ENCODE measurements around the gene FAM53C.
A peak's percentile ranks its signal among the peaks of the same experiment; 100 is the strongest.

DNA sequence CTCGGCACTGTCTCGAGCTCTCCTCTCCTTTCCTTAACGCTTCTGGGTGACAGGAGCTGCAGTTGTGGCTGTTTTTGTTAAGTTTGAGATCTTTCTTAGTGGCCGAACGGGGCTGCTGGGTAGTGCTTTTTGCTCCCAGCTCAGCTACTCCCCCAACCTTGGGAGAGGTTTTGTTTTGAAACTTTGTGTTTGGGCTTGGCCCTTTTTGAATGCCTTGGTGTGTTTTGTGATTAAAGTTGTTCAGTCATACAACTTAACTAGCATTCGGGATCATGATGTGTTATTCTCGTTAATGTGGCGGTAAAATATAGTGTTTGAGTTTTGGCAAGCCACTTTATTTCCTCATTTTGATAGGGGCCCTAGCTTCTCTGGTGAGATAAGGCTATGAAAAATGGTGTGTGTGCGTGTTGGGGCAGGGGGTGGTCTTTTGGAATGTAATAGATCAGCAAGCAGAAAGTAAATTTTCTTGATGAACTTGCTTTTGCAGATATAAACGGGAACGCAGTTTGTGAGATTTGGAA, 15.6 kb downstream of the FAM53C start:
- TF ChIP-seq, protein P1, sequence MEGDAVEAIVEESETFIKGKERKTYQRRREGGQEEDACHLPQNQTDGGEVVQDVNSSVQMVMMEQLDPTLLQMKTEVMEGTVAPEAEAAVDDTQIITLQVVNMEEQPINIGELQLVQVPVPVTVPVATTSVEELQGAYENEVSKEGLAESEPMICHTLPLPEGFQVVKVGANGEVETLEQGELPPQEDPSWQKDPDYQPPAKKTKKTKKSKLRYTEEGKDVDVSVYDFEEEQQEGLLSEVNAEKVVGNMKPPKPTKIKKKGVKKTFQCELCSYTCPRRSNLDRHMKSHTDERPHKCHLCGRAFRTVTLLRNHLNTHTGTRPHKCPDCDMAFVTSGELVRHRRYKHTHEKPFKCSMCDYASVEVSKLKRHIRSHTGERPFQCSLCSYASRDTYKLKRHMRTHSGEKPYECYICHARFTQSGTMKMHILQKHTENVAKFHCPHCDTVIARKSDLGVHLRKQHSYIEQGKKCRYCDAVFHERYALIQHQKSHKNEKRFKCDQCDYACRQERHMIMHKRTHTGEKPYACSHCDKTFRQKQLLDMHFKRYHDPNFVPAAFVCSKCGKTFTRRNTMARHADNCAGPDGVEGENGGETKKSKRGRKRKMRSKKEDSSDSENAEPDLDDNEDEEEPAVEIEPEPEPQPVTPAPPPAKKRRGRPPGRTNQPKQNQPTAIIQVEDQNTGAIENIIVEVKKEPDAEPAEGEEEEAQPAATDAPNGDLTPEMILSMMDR (IDR thresholded peaks at IDR 0.05): no peak
- TF ChIP-seq POLR2AphosphoS5 (IDR thresholded peaks at IDR 0.05): no peak
- TF ChIP-seq POLR2A (IDR thresholded peaks at IDR 0.05): peak in 1 of 4 donors; percentile 10
- no peak for TF ChIP-seq EP300 (IDR thresholded peaks at IDR 0.05)

All from upper lobe of left lung (tissue), 4 donors.